Measurements from ENCODE around the gene GOSR2. TPM values are rescaled to one million over a fixed set of nuclear protein-coding genes. Genes with fewer than 3 reads are reported as not detected.

The GOSR2 gene
- polyA plus RNA-seq, 1 of the 3 experiments (the other 2 are of a cell fraction): 74.2 TPM

DNA sequence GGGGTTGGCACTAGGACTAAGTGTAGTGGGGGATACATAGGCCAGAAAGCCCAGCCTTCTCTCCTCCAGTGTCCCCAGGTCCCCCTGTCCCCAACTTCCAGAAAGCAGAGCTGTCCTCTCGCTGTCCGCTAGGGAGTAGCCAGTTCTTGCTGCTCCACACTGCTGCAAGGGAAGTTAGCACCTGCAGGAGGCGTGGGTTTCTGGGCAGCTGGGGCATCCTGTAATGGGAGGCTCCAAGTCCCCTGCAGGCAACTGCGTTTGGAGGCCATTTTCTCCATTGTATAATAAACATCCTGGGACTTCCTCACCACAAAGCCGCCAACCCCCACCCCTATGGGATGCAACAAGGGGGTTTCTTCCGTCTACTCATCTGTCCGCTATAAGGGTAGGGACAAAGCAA lies 54.4 kb downstream of the GOSR2 start:
- CTCF ChIA-PET: interaction anchor here (0.7 to 3.8 kb wide), 5 partner anchors 12 to 136 kb away, joined by 3 to 35 read pairs (median 3); no protein-coding TSS in a partner anchor
- H3K27me3 ChIP-seq (ENCODE audit: insufficient read depth): peaks cover 15% of the 10 kb centered on the region
- TF ChIP-seq FOXJ3 (CRISPR knock-in tag; IDR thresholded peaks at IDR 0.05) (no peak), NFIC (IDR thresholded peaks at IDR 0.05; ENCODE audit: borderline replicate concordance) (no peak), GABPA (IDR thresholded peaks at IDR 0.05; ENCODE audit: low read depth) (no peak), RXRA (IDR thresholded peaks at IDR 0.05; ENCODE audit: borderline replicate concordance, low read depth) (no peak), ELF1 (IDR thresholded peaks at IDR 0.05) (no peak), TAF1 (IDR thresholded peaks at IDR 0.05; ENCODE audit: borderline replicate concordance, low read depth, low read length) (no peak), CHD2 (IDR thresholded peaks at IDR 0.05; ENCODE audit: low read length, partially characterized antibody) (no peak), EZH2phosphoT487 (IDR thresholded peaks at IDR 0.05; ENCODE audit: borderline replicate concordance, low read depth) (no peak), TCF12 (IDR thresholded peaks at IDR 0.05) (no peak), EP300 (IDR thresholded peaks at IDR 0.05; ENCODE audit: borderline replicate concordance in 1 of 2, low read depth in 1 of 2, low read length in 1 of 2) (no peak)
- TF ChIP-seq, protein P1, sequence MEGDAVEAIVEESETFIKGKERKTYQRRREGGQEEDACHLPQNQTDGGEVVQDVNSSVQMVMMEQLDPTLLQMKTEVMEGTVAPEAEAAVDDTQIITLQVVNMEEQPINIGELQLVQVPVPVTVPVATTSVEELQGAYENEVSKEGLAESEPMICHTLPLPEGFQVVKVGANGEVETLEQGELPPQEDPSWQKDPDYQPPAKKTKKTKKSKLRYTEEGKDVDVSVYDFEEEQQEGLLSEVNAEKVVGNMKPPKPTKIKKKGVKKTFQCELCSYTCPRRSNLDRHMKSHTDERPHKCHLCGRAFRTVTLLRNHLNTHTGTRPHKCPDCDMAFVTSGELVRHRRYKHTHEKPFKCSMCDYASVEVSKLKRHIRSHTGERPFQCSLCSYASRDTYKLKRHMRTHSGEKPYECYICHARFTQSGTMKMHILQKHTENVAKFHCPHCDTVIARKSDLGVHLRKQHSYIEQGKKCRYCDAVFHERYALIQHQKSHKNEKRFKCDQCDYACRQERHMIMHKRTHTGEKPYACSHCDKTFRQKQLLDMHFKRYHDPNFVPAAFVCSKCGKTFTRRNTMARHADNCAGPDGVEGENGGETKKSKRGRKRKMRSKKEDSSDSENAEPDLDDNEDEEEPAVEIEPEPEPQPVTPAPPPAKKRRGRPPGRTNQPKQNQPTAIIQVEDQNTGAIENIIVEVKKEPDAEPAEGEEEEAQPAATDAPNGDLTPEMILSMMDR (IDR thresholded peaks at IDR 0.05): no peak
- TF ChIP-seq, protein P2, sequence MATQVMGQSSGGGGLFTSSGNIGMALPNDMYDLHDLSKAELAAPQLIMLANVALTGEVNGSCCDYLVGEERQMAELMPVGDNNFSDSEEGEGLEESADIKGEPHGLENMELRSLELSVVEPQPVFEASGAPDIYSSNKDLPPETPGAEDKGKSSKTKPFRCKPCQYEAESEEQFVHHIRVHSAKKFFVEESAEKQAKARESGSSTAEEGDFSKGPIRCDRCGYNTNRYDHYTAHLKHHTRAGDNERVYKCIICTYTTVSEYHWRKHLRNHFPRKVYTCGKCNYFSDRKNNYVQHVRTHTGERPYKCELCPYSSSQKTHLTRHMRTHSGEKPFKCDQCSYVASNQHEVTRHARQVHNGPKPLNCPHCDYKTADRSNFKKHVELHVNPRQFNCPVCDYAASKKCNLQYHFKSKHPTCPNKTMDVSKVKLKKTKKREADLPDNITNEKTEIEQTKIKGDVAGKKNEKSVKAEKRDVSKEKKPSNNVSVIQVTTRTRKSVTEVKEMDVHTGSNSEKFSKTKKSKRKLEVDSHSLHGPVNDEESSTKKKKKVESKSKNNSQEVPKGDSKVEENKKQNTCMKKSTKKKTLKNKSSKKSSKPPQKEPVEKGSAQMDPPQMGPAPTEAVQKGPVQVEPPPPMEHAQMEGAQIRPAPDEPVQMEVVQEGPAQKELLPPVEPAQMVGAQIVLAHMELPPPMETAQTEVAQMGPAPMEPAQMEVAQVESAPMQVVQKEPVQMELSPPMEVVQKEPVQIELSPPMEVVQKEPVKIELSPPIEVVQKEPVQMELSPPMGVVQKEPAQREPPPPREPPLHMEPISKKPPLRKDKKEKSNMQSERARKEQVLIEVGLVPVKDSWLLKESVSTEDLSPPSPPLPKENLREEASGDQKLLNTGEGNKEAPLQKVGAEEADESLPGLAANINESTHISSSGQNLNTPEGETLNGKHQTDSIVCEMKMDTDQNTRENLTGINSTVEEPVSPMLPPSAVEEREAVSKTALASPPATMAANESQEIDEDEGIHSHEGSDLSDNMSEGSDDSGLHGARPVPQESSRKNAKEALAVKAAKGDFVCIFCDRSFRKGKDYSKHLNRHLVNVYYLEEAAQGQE (IDR thresholded peaks at IDR 0.05; ENCODE audit: low read depth, low read length): no peak
- TF ChIP-seq, protein P3, sequence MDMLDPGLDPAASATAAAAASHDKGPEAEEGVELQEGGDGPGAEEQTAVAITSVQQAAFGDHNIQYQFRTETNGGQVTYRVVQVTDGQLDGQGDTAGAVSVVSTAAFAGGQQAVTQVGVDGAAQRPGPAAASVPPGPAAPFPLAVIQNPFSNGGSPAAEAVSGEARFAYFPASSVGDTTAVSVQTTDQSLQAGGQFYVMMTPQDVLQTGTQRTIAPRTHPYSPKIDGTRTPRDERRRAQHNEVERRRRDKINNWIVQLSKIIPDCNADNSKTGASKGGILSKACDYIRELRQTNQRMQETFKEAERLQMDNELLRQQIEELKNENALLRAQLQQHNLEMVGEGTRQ (IDR thresholded peaks at IDR 0.05; ENCODE audit: borderline replicate concordance, low read depth, low read length): no peak
- TF ChIP-seq, protein P4, sequence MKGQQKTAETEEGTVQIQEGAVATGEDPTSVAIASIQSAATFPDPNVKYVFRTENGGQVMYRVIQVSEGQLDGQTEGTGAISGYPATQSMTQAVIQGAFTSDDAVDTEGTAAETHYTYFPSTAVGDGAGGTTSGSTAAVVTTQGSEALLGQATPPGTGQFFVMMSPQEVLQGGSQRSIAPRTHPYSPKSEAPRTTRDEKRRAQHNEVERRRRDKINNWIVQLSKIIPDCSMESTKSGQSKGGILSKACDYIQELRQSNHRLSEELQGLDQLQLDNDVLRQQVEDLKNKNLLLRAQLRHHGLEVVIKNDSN (IDR thresholded peaks at IDR 0.05; ENCODE audit: borderline replicate concordance, low read depth): no peak
- H3K27ac ChIP-seq (ENCODE audit: low read depth in 2 of 2, low read length in 1 of 2): no peak overlapping the region
- WGBS (ENCODE audit: low lambda C conversion rate): 74% methylated on average over 7 of the region's 7 CpGs
- H2AFZ ChIP-seq (ENCODE audit: low read depth): no peak overlapping the region
- H3K9me3 ChIP-seq: no peaks in the 10 kb centered on the region
- H4K20me1 ChIP-seq (ENCODE audit: insufficient read depth): no peaks in the 10 kb centered on the region
- no peaks in the 10 kb centered on the region for H3K9me2 ChIP-seq
- H3K4me3 ChIP-seq (ENCODE audit: low read depth in 2 of 2, low read length in 1 of 2): no peak overlapping the region
- H3K4me1 ChIP-seq (ENCODE audit: control insufficient read depth in 1 of 2, insufficient read depth in 2 of 2, low read depth in 1 of 2, low read length in 1 of 2): peaks cover 0 to 18% of the 10 kb centered on the region in 2 experiments; a peak in 1 of 4 replicates
- H3K36me3 ChIP-seq (replicated peaks in 1 of 2; ENCODE audit: control insufficient read depth in 1 of 2, insufficient read depth in 2 of 2, low read length in 1 of 2): no peaks in the 10 kb centered on the region
- no peak overlapping the region for H3K9ac ChIP-seq
- POLR2A ChIA-PET: no interaction called here
- H3K4me2 ChIP-seq: no peak overlapping the region
- peaks cover 4% of the 10 kb centered on the region for H3F3A ChIP-seq (replicated peaks; ENCODE audit: insufficient read depth)
- no peaks in the 10 kb centered on the region for H3K79me2 ChIP-seq (ENCODE audit: insufficient read depth)
- DNase-seq: peak; percentile 51
